SK-N-SH treated with all-trans-retinoic acid at 6 μM for 48 hours (cell line): Measurements from ENCODE around the gene CFAP251.

ENCODE experiments used
- ATAC-seq: fragments of 200-7000 bp; cut with Tn5 transposase; 3 replicates; pipeline ENCODE4 v1.9.1; 2020; ENCODE audit warnings: mild to moderate bottlenecking, moderate library complexity
- ARNTL ChIP-seq: fragments of 450-650 bp; formaldehyde crosslinking; IDR thresholded peaks from 2 replicates; pipeline ENCODE4 v1.5.0; 2020; ENCODE audit warnings: low read depth, mild to moderate bottlenecking, moderate library complexity, borderline replicate concordance
- BACH2 ChIP-seq: fragments of 250-450 bp; sonication (Bioruptor Pico); IDR thresholded peaks from 2 replicates; pipeline ENCODE4 v1.9.0; 2021; ENCODE audit warnings: mild to moderate bottlenecking, borderline replicate concordance
- CSDC2 ChIP-seq: fragments of 250-450 bp; sonication (Bioruptor Pico); IDR thresholded peaks from 2 replicates; pipeline ENCODE4 v1.5.0; 2020; ENCODE audit warnings: mild to moderate bottlenecking, moderate library complexity
- ESRRG ChIP-seq: fragments of 250-450 bp; sonication (Bioruptor Pico); IDR thresholded peaks from 2 replicates; pipeline ENCODE4 v1.6.1; 2021; ENCODE audit warnings: mild to moderate bottlenecking
- GLIS3 ChIP-seq: fragments of 250-450 bp; sonication (Bioruptor Pico); IDR thresholded peaks from 2 replicates; pipeline ENCODE4 v1.5.0; 2020; ENCODE audit warnings: mild to moderate bottlenecking, moderate library complexity
- ISL1 ChIP-seq: fragments of 250-450 bp; sonication (Bioruptor Pico); IDR thresholded peaks from 2 replicates; pipeline ENCODE4 v2.1.2; 2022; ENCODE audit warnings: mild to moderate bottlenecking, moderate library complexity
- OSR1 ChIP-seq: fragments of 250-450 bp; sonication (Bioruptor Pico); IDR thresholded peaks from 2 replicates; pipeline ENCODE4 v1.8.0; 2022; ENCODE audit warnings: moderate library complexity, mild to moderate bottlenecking, inconsistent platforms
- PATZ1 ChIP-seq: fragments of 250-450 bp; sonication (Bioruptor Pico); IDR thresholded peaks from 2 replicates; pipeline ENCODE4 v1.8.0; 2020; ENCODE audit warnings: mild to moderate bottlenecking, moderate library complexity, borderline replicate concordance
- PPARA ChIP-seq: fragments of 250-450 bp; sonication (Bioruptor Pico); IDR thresholded peaks from 2 replicates; pipeline ENCODE4 v1.5.0; 2020; ENCODE audit warnings: mild to moderate bottlenecking, borderline replicate concordance
- RARB ChIP-seq: fragments of 250-450 bp; sonication (Bioruptor Pico); IDR thresholded peaks from 2 replicates; pipeline ENCODE4 v1.8.0; 2021; ENCODE audit warnings: mild to moderate bottlenecking, moderate library complexity
- SNAI2 ChIP-seq: fragments of 250-450 bp; sonication (Bioruptor Pico); IDR thresholded peaks from 2 replicates; pipeline ENCODE4 v1.5.0; 2020; ENCODE audit warnings: mild to moderate bottlenecking, moderate library complexity
- TOX ChIP-seq: fragments of 250-450 bp; sonication (Bioruptor Pico); IDR thresholded peaks from 2 replicates; pipeline ENCODE4 v1.8.0; 2021; ENCODE audit warnings: mild to moderate bottlenecking, moderate library complexity, borderline replicate concordance
- ZFP3 ChIP-seq: fragments of 250-450 bp; sonication (Bioruptor Pico); IDR thresholded peaks from 2 replicates; pipeline ENCODE4 v1.5.0; 2020; ENCODE audit warnings: mild to moderate bottlenecking, moderate library complexity
- ZFP30 ChIP-seq: fragments of 450-650 bp; formaldehyde crosslinking; IDR thresholded peaks from 2 replicates; pipeline ENCODE4 v1.5.0; 2022; ENCODE audit warnings: mild to moderate bottlenecking, moderate library complexity
- ZNF565 ChIP-seq: fragments of 450-650 bp; formaldehyde crosslinking; conservative IDR thresholded peaks from 2 replicates; pipeline ENCODE4 v1.5.0; 2020; ENCODE audit warnings: low read depth, mild to moderate bottlenecking, moderate library complexity
- ZNF8 ChIP-seq: fragments of 450-650 bp; formaldehyde crosslinking; IDR thresholded peaks from 2 replicates; pipeline ENCODE4 v1.5.0; 2020; ENCODE audit warnings: mild to moderate bottlenecking, moderate library complexity
- TF ChIP-seq, protein P1 (sequence below): fragments of 250-450 bp; sonication (Bioruptor Pico); IDR thresholded peaks from 2 replicates; pipeline ENCODE4 v1.5.0; 2020; ENCODE audit warnings: mild to moderate bottlenecking, moderate library complexity
- TF ChIP-seq, protein P2 (sequence below): fragments of 250-450 bp; sonication (Bioruptor Pico); IDR thresholded peaks from 2 replicates; pipeline ENCODE4 v1.5.1; 2020; ENCODE audit warnings: low read depth, mild to moderate bottlenecking, moderate library complexity

CFAP251 gene

DNA sequence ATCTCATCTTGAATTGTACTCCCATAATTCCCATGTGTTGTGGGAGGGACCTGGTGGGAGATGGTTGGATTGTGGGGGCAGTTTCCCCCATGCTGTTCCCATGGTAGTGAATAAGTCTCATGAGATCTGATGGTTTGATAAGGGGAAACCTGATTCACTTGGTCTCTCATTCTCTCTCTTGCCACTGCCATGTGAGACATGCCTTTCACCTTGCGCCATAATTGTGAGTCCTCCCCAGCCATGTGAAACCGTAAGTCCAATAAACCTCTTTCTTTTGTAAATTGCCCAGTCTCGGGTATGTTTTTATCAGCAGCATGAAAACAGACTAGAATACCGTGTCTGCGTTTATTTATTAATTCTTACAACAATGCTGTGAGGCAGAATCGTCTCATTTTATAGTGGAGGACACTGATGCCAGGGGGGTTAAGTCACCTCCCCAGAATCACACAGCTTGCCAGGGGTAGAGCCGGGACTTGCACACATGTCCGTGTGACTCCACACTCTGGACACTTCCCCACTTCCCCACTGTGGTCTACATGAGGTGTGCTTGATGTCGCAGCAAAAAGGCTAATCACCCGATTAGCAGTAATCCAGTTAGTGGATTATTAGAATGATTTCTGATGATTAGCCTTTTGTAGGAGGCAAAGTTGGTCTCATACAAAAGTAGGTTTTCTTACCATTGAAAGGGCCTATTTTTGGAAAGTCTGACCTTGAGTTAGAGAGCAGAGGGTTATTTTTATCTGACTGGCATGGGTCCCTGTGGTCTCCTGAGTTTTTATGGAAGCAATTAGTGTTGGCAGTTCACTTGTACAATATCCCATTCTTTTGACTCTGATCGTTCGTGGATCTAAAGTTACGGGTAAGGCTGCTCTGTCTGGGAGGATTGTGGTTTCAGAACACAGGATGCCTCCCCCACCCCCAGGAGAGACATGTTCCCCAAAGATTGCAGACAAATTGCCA lies 55.9 kb downstream of the CFAP251 start (continued):
- TF ChIP-seq PATZ1 (CRISPR knock-in tag), result no peak

DNA sequence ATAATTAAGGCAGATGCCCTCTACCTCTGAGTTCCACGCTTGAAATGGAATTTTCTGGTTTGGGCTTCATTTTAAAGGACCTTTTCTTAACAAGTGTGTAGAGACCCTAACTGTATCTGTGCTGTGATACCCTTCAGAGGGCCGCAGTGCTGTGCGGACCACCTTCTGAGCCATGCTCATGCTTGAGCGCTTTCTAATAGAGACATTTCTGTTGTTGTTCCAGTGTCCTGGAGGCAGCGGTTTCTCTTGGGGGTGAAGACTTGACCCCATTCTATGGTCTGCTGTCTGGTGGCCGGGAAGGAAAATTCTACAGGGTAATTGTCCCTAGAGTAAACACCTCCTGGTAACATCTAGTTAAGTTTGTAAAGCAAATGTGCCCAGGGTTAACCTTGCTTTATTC lies 56.6 kb downstream of the CFAP251 start:
- ATAC-seq, result no peak; the same call in 2 of the 3 replicates
- TF ChIP-seq ZNF565 (no peak), TOX (CRISPR knock-in tag) (no peak), ESRRG (CRISPR knock-in tag) (no peak), SNAI2 (CRISPR knock-in tag) (no peak), ZFP3 (CRISPR knock-in tag) (no peak), GLIS3 (CRISPR knock-in tag) (no peak), PATZ1 (CRISPR knock-in tag) (no peak), BACH2 (CRISPR knock-in tag) (no peak), OSR1 (no peak), PPARA (CRISPR knock-in tag) (no peak), ARNTL (CRISPR knock-in tag) (no peak), ZNF8 (no peak), ZFP30 (CRISPR knock-in tag) (no peak), CSDC2 (CRISPR knock-in tag) (no peak)
- TF ChIP-seq, protein P1, sequence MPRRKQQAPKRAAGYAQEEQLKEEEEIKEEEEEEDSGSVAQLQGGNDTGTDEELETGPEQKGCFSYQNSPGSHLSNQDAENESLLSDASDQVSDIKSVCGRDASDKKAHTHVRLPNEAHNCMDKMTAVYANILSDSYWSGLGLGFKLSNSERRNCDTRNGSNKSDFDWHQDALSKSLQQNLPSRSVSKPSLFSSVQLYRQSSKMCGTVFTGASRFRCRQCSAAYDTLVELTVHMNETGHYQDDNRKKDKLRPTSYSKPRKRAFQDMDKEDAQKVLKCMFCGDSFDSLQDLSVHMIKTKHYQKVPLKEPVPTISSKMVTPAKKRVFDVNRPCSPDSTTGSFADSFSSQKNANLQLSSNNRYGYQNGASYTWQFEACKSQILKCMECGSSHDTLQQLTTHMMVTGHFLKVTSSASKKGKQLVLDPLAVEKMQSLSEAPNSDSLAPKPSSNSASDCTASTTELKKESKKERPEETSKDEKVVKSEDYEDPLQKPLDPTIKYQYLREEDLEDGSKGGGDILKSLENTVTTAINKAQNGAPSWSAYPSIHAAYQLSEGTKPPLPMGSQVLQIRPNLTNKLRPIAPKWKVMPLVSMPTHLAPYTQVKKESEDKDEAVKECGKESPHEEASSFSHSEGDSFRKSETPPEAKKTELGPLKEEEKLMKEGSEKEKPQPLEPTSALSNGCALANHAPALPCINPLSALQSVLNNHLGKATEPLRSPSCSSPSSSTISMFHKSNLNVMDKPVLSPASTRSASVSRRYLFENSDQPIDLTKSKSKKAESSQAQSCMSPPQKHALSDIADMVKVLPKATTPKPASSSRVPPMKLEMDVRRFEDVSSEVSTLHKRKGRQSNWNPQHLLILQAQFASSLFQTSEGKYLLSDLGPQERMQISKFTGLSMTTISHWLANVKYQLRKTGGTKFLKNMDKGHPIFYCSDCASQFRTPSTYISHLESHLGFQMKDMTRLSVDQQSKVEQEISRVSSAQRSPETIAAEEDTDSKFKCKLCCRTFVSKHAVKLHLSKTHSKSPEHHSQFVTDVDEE, result no peak
- TF ChIP-seq, all 23 proteins: peak for 0

- no peak for ATAC-seq
- TF ChIP-seq, protein P2, sequence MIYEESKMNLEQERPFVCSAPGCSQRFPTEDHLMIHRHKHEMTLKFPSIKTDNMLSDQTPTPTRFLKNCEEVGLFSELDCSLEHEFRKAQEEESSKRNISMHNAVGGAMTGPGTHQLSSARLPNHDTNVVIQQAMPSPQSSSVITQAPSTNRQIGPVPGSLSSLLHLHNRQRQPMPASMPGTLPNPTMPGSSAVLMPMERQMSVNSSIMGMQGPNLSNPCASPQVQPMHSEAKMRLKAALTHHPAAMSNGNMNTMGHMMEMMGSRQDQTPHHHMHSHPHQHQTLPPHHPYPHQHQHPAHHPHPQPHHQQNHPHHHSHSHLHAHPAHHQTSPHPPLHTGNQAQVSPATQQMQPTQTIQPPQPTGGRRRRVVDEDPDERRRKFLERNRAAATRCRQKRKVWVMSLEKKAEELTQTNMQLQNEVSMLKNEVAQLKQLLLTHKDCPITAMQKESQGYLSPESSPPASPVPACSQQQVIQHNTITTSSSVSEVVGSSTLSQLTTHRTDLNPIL (CRISPR knock-in tag), result no peak
- TF ChIP-seq ZFP3 (CRISPR knock-in tag), result no peak
- TF ChIP-seq RARB, result no peak
- TF ChIP-seq, protein P1, result no peak
- TF ChIP-seq ISL1 (CRISPR knock-in tag), result no peak
Measured at GRCh38 chr12:121976950-121977349, 58.6 kb downstream of the CFAP251 start.
